GM12864 (cell line): ENCODE measurements around the gene PLXNC1.

Experiments used
- DNase-seq: peaks from one replicate; pipeline ENCODE4 v3.0.0-alpha.2; 2011; ENCODE audit warnings: low read depth
- H3K4me3 ChIP-seq: 2 replicates; pipeline ENCODE4 v1.5.1; 2011; ENCODE audit warnings: mild to moderate bottlenecking, low read depth, low read length, control low read depth
- TF ChIP-seq, protein P1 (sequence below): IDR thresholded peaks from 2 replicates; pipeline ENCODE4 v1.5.1; 2011; ENCODE audit warnings: low read depth, mild to moderate bottlenecking, moderate library complexity, low read length, control low read depth, inconsistent platforms; ENCODE audit errors: missing control alignments

The PLXNC1 gene

DNA sequence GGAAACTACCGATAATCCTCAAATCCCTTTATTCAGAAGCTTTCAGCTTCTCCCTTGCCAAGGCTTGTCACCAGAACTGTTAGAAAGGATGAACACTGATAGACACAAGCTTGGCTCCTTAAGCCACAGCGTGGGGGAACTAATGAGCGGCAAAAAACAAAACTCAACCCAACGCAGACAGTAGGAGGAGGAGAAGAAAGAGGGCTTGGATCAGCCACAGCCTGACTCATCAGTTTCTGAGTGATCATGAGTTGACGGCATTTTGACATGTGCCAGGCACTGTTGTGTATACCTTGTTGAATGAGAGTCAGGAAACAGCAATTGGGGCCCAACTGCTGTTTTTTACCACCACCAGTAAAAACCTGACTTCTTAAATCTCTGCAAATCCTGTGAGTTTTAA is 23.7 kb downstream of the PLXNC1 start:
- no peak overlapping the region for H3K4me3 ChIP-seq
- TF ChIP-seq, protein P1, sequence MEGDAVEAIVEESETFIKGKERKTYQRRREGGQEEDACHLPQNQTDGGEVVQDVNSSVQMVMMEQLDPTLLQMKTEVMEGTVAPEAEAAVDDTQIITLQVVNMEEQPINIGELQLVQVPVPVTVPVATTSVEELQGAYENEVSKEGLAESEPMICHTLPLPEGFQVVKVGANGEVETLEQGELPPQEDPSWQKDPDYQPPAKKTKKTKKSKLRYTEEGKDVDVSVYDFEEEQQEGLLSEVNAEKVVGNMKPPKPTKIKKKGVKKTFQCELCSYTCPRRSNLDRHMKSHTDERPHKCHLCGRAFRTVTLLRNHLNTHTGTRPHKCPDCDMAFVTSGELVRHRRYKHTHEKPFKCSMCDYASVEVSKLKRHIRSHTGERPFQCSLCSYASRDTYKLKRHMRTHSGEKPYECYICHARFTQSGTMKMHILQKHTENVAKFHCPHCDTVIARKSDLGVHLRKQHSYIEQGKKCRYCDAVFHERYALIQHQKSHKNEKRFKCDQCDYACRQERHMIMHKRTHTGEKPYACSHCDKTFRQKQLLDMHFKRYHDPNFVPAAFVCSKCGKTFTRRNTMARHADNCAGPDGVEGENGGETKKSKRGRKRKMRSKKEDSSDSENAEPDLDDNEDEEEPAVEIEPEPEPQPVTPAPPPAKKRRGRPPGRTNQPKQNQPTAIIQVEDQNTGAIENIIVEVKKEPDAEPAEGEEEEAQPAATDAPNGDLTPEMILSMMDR: no peak
- no peak for DNase-seq

DNA sequence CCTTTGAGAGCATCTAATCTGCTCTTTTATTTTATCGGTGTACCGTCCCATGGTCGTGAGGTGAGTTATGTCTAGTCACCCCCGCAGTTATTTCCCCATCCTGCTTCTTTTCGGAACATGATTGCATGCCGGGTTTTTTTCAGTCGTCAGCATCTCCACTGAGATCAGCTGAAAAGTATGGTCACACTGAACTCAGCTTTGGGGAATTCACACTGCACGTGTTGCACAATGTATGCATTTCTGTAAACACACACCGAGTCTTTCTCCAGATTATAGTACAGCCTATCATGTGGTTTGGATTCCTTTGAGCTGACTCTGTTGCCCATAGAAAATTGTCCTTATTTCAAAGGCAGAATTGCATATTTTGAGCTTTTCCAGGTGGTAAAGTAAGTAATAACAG is 24.6 kb downstream of the PLXNC1 start:
- no peak for DNase-seq
- H3K4me3 ChIP-seq: no peak overlapping the region
- TF ChIP-seq, protein P1: no peak

DNA sequence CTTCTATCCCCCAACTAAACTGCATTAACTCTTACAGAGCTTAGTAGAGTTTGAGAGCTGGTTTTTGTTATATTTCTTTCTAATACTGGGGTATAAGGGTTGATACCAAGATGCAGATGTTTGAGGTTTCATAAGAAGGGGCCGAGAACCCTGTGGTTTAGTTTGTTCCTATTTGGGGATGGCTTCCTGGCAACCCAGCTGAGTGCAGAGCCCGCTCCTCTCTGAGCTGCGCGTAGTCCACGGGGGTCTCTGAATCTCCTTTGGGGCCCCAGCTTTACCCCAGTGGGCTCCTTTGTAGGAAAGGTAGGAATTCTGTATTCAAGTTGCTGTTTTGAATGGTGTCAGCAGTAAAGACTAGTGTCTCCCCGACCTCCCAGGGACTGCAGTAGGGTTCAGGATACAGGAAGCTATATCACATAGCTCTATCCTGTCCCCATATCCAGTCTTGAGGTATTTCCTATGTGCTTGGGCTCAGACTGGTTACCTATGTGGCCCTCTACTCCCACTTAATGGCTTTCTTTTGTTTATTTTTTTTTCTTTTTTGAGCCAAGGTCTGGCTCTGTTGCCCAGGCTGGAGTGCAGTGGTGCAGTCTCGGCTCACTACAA is 25.4 kb downstream of the PLXNC1 start:
- TF ChIP-seq, protein P1: no peak
- no peak for DNase-seq
- peak overlapping the region; percentile 23 for H3K4me3 ChIP-seq

DNA sequence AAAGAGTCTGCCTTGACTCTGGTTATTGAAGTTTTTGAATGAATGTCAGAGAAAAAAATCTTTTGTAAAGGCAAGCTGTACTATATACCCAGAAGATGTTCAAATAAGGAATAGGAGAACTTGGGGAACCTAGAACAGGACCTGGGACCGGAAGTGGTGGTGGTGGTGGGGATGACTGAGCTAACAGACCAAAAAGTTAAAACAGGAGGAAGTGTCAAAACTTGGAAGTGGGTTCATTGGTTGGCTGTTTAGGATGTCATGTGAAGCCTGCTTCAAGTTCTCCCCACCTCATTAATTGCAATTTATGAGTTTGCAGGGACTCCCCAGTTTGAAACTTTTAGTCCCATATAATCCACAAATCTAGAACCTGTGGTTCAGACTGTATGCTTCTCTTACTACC is 26.2 kb downstream of the PLXNC1 start:
- DNase-seq: no peak
- TF ChIP-seq, protein P1: no peak
- no peak overlapping the region; the same call in 1 of the 2 replicates for H3K4me3 ChIP-seq

DNA sequence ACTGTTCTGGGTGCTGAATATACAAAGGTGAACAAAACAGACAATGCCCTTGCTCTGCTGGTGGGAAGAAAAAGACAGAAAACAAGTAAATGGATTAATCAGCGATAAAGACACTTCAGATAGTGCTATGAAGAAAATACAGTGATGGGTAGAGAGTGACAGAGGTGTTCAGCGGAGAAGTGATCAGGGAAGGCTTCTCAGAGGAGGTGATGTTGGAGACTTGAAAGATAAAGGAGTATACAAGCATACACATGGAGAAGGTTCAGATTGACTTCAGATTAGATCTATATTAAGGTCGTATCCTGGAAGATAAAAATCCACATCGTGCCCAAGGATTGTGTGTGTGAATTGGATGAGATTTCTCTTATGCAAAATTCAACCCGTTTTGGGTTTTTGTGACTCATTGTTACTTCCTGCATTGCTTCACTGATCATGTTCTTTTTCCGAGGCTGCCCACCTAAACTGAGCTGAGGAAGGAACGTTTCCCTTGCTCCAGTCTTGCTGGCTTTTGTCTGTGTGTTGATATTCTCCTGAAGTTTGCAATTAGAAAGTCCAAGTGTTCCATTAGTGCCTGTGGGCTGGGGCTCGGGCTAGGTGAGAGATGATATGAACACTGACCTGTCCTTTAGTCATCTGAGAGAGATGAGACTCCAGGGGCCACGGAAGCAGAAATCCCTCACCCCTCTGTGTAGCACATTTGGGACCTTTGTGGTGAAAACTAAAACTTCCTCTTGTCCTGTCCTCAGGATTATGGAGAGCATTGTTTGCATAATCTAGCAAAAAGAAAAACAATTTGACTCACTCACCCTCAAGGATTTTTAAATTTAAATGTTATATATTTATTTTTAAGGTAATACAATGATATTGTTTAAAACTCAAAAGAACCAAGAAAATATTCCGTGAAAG is 27.6 kb downstream of the PLXNC1 start:
- no peak for DNase-seq
- TF ChIP-seq, protein P1: no peak
- H3K4me3 ChIP-seq: no peak overlapping the region; the same call in 1 of the 2 replicates

DNA sequence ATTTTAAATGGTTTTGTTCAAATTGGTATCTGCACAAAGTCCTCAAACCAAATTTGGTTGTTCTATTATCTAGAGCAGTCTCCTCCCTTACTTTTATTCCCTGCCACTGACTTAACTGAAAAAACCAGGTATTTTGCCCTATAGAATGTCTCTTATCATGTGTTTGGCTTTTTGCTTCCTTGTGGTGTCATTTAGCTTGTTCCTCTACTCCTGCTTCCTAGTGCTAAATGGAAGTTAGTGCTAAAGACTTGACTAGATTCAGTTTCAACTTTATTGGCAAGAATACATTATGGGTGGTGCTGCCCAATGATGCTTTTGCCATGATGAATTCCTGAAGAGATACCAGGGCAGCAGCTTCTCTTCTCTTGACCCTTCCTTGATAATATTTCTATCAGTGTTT is 29.7 kb downstream of the PLXNC1 start:
- no peak overlapping the region for H3K4me3 ChIP-seq
- no peak for DNase-seq
- TF ChIP-seq, protein P1: no peak
